Breast epithelium (tissue), 4 donors: Measurements from ENCODE around the gene KLF1. TPM values are rescaled to one million over a fixed set of nuclear protein-coding genes. Genes with fewer than 3 reads are reported as not detected.
"Not testable (repeated sequence)": the region's sequence is repeated elsewhere in the genome, so short reads cannot be mapped to it uniquely, and the experiment has no call there.

Experiments used
- DNase-seq, 2 donors: peaks; one replicate each; pipeline ENCODE4 v3.0.0-alpha.2; 2019; ENCODE audit warnings: low spot score in 2 of 2
- H3K27ac ChIP-seq, 2 donors: fragments of 200-600 bp; sonication (generic) in 1 of 2; one replicate each; pipeline ENCODE4 v1.5.1; 2016 to 2019; ENCODE audit warnings: mild to moderate bottlenecking in 1 of 2
- H3K27me3 ChIP-seq, 2 donors: fragments of 200-600 bp; sonication (generic) in 1 of 2; one replicate each; pipeline versions ENCODE4 v1.5.1 to v1.6.0; 2017 to 2019; ENCODE audit warnings: control low read depth in 1 of 2, mild to moderate bottlenecking in 1 of 2
- H3K36me3 ChIP-seq: fragments of 200-600 bp; one replicate; pipeline ENCODE4 v1.5.1; 2019
- H3K4me1 ChIP-seq, 2 donors: fragments of 200-600 bp; sonication (generic); one replicate each; pipeline ENCODE4 v1.5.1; 2016 to 2019; ENCODE audit warnings: control low read depth in 1 of 2
- H3K4me3 ChIP-seq, 3 donors: fragments of 200-600 bp; sonication (generic); 1 replicate in 2 of 3; 2 replicates in 1 of 3; pipeline ENCODE4 v1.5.1; 2016 to 2019; ENCODE audit warnings: mild to moderate bottlenecking in 3 of 3, moderate library complexity in 2 of 3
- H3K9me3 ChIP-seq, 2 donors: fragments of 200-600 bp; sonication (generic) in 1 of 2; one replicate each; pipeline ENCODE4 v1.5.1; 2016 to 2019; ENCODE audit warnings: control low read depth in 1 of 2
- CTCF ChIP-seq, 3 donors: fragments of 450-650 bp; IDR thresholded peaks; one replicate each; pipeline ENCODE4 v1.5.1; 2016 to 2017; ENCODE audit warnings: antibody characterized with exemption in 3 of 3, mild to moderate bottlenecking in 3 of 3, moderate library complexity in 3 of 3
- POLR2A ChIP-seq: fragments of 450-650 bp; IDR thresholded peaks from one replicate; pipeline ENCODE4 v1.6.1; 2016; ENCODE audit warnings: antibody characterized with exemption, mild to moderate bottlenecking, moderate library complexity
- POLR2AphosphoS5 ChIP-seq, 3 donors: sonication (generic); formaldehyde crosslinking; IDR thresholded peaks; one replicate each; pipeline ENCODE4 v1.6.1; 2017; ENCODE audit warnings: antibody characterized with exemption in 3 of 3
- intact Hi-C: fragments of 100-400 bp; cut with DNase I; formaldehyde crosslinking; loops from one replicate; pipeline ENCODE4 v1.15.1; 2023; ENCODE audit warnings: low total_unique reads
- total RNA-seq, 3 donors: library from RNA; depleted of rRNA; stranded (reverse); fragments of >200 nt; gene quantifications; one replicate each; pipeline ENCODE4 v1.1.0, GENCODE V29; 2016

The KLF1 gene
- total RNA-seq, 3 donors from 2014 or later = not detected

GRCh38 chr19:12921047-12921446, 34.0 kb upstream of the KLF1 start:
- Histone ChIP-seq H3K36me3 (peaks cover 10% of the 10 kb centered on the region), H3K4me1 (no peaks in the 10 kb centered on the region), H3K27me3 (no peaks in the 10 kb centered on the region), H3K9me3 (no peaks in the 10 kb centered on the region), H3K4me3 (no peak overlapping the region), H3K27ac (no peak overlapping the region)
- no peak for DNase-seq
- TF ChIP-seq POLR2AphosphoS5 (IDR thresholded peaks at IDR 0.05) (no peak), CTCF (IDR thresholded peaks at IDR 0.05) (no peak), POLR2A (no peak)
- intact Hi-C loops = no loop called here

GRCh38 chr19:12918253-12918652, 31.3 kb upstream of the KLF1 start:
- DNase-seq = no peak
- Histone ChIP-seq H3K4me1 (peaks cover 0 to 12% of the 10 kb centered on the region in 2 donors), H3K27ac (no peak overlapping the region), H3K4me3 (no peak overlapping the region), H3K27me3 (no peaks in the 10 kb centered on the region), H3K9me3 (no peaks in the 10 kb centered on the region), H3K36me3 (no peaks in the 10 kb centered on the region)
- intact Hi-C loops = no loop called here
- no peak for TF ChIP-seq POLR2AphosphoS5 (IDR thresholded peaks at IDR 0.05)
- TF ChIP-seq POLR2A = no peak
- TF ChIP-seq CTCF (IDR thresholded peaks at IDR 0.05) = no peak

GRCh38 chr19:12915860-12916259, 28.9 kb upstream of the KLF1 start:
- H3K27ac ChIP-seq, DNase-seq, intact Hi-C loops, H3K27me3 ChIP-seq, H3K36me3 ChIP-seq, H3K9me3 ChIP-seq, H3K4me3 ChIP-seq: not testable (repeated sequence)
- peaks cover 0 to 12% of the 10 kb centered on the region in 2 donors for H3K4me1 ChIP-seq

- H3K4me3 ChIP-seq = peak overlapping the region in 2 of 3 donors; percentile 34 to 40
- TF ChIP-seq POLR2A (no peak), POLR2AphosphoS5 (IDR thresholded peaks at IDR 0.05) (peak in 2 of 3 donors; percentile 8 to 44)
- H3K4me1 ChIP-seq = peaks cover 0 to 12% of the 10 kb centered on the region in 2 donors
- peak overlapping the region; percentile 92 to 93 for H3K27ac ChIP-seq
- H3K27me3 ChIP-seq = no peaks in the 10 kb centered on the region
- H3K36me3 ChIP-seq = no peaks in the 10 kb centered on the region
- DNase-seq = peak in 1 of 2 donors; percentile 65
- no peaks in the 10 kb centered on the region for H3K9me3 ChIP-seq
- intact Hi-C loops = no loop called here
These were observed 27.1 kb upstream of the KLF1 start for GRCh38 chr19:12913851-12914690.

GRCh38 chr19:12913011-12913561, 26.1 kb upstream of the KLF1 start:
- Histone ChIP-seq H3K9me3 (no peaks in the 10 kb centered on the region), H3K27ac (peak overlapping the region; percentile 92 to 93), H3K4me1 (peaks cover 0 to 12% of the 10 kb centered on the region in 2 donors), H3K27me3 (no peaks in the 10 kb centered on the region), H3K36me3 (no peaks in the 10 kb centered on the region), H3K4me3 (peak overlapping the region in 2 of 3 donors; percentile 40 to 58)
- TF ChIP-seq POLR2AphosphoS5 (IDR thresholded peaks at IDR 0.05) = peak; percentile 30 to 55 (median 36)
- no peak for TF ChIP-seq POLR2A
- peak; percentile 85 to 90 for DNase-seq
- intact Hi-C loops = no loop called here

- intact Hi-C loops = no loop called here
- Histone ChIP-seq H3K4me1 (peaks cover 0 to 12% of the 10 kb centered on the region in 2 donors), H3K4me3 (peak overlapping the region in 2 of 3 donors; percentile 40 to 58), H3K27me3 (no peaks in the 10 kb centered on the region), H3K9me3 (no peaks in the 10 kb centered on the region), H3K36me3 (no peaks in the 10 kb centered on the region), H3K27ac (peak overlapping the region; percentile 92 to 93)
- no peak for DNase-seq
- TF ChIP-seq CTCF (IDR thresholded peaks at IDR 0.05) (no peak), POLR2A (no peak), POLR2AphosphoS5 (IDR thresholded peaks at IDR 0.05) (no peak)
These were observed 25.6 kb upstream of the KLF1 start for GRCh38 chr19:12912571-12912970.
